Effector memory CD8-positive, alpha-beta T cell (primary cell): ENCODE measurements around the gene WDR35.

Experiments
- ATAC-seq: fragments of 150-1000 bp; cut with Tn5 transposase; replicated peaks from 2 replicates; pipeline ENCODE4 v1.10.0; 2021; ENCODE audit warnings: mild to moderate bottlenecking, moderate library complexity
- DNase-seq, 3 experiments: peaks; one replicate each; pipeline ENCODE4 v3.0.0; 2021
- H3K27ac Mint-ChIP-seq, 2 donors: one replicate each; pipeline ENCODE4 v1.8.0; 2022; ENCODE audit warnings: mild to moderate bottlenecking in 2 of 2, mixed read lengths in 2 of 2, moderate library complexity in 2 of 2
- H3K27me3 Mint-ChIP-seq, 2 donors: one replicate each; pipeline ENCODE4 v1.8.0; 2022; ENCODE audit warnings: mixed read lengths in 2 of 2
- H3K36me3 Mint-ChIP-seq: one replicate; pipeline ENCODE4 v1.8.0; 2022; ENCODE audit warnings: mild to moderate bottlenecking, moderate library complexity, mixed read lengths; ENCODE audit not compliant: insufficient read depth
- H3K4me1 Mint-ChIP-seq, 2 donors: one replicate each; pipeline ENCODE4 v1.8.0; 2022; ENCODE audit warnings: low read depth in 2 of 2, mixed read lengths in 2 of 2
- H3K4me3 Mint-ChIP-seq, 2 donors: one replicate each; pipeline ENCODE4 v1.8.0; 2022; ENCODE audit warnings: mild to moderate bottlenecking in 2 of 2, mixed read lengths in 2 of 2, moderate library complexity in 2 of 2
- H3K9me3 Mint-ChIP-seq, 2 donors: one replicate each; pipeline ENCODE4 v1.8.0; 2022; ENCODE audit warnings: mixed read lengths in 2 of 2

Gene WDR35

GRCh38 chr2:19876751-19877150 is 113.2 kb downstream of the WDR35 start:
- Mint-ChIP-seq H3K27ac (no peak overlapping the region), H3K27me3 (no peaks in the 10 kb centered on the region), H3K9me3 (no peaks in the 10 kb centered on the region), H3K36me3 (no peaks in the 10 kb centered on the region), H3K4me1 (peaks cover 4 to 6% of the 10 kb centered on the region in 2 donors), H3K4me3 (no peak overlapping the region)
- DNase-seq (no peak), ATAC-seq (no peak)

GRCh38 chr2:19875280-19875679 is 114.6 kb downstream of the WDR35 start:
- Mint-ChIP-seq H3K27me3 (no peaks in the 10 kb centered on the region), H3K4me3 (no peak overlapping the region), H3K36me3 (no peaks in the 10 kb centered on the region), H3K27ac (no peak overlapping the region), H3K4me1 (peaks cover 4 to 6% of the 10 kb centered on the region in 2 donors), H3K9me3 (no peaks in the 10 kb centered on the region)
- ATAC-seq: no peak
- DNase-seq: no peak

- H3K9me3 Mint-ChIP-seq: no peaks in the 10 kb centered on the region
- no peak overlapping the region for H3K4me3 Mint-ChIP-seq
- no peaks in the 10 kb centered on the region for H3K27me3 Mint-ChIP-seq
- ATAC-seq: no peak
- no peak overlapping the region for H3K27ac Mint-ChIP-seq
- H3K4me1 Mint-ChIP-seq: peaks cover 6 to 10% of the 10 kb centered on the region in 2 donors
- DNase-seq: no peak
- H3K36me3 Mint-ChIP-seq: no peaks in the 10 kb centered on the region
These were observed 115.2 kb downstream of the WDR35 start for GRCh38 chr2:19874726-19875125.

GRCh38 chr2:19873014-19873413 is 116.9 kb downstream of the WDR35 start:
- Mint-ChIP-seq H3K27me3 (no peaks in the 10 kb centered on the region), H3K9me3 (no peaks in the 10 kb centered on the region), H3K4me3 (no peak overlapping the region), H3K36me3 (peaks cover 8% of the 10 kb centered on the region), H3K4me1 (peaks cover 19 to 21% of the 10 kb centered on the region in 2 donors), H3K27ac (no peak overlapping the region)
- DNase-seq (no peak), ATAC-seq (no peak)

- H3K27ac Mint-ChIP-seq: no peak overlapping the region
- no peaks in the 10 kb centered on the region for H3K9me3 Mint-ChIP-seq
- no peak overlapping the region for H3K4me3 Mint-ChIP-seq
- ATAC-seq: no peak
- H3K27me3 Mint-ChIP-seq: no peaks in the 10 kb centered on the region
- no peak for DNase-seq
- peaks cover 8% of the 10 kb centered on the region for H3K36me3 Mint-ChIP-seq
- peaks cover 21% of the 10 kb centered on the region in 2 donors for H3K4me1 Mint-ChIP-seq
These were observed 117.6 kb downstream of the WDR35 start for GRCh38 chr2:19872302-19872701.

- DNase-seq: no peak
- Mint-ChIP-seq H3K4me3 (no peak overlapping the region), H3K9me3 (no peaks in the 10 kb centered on the region), H3K4me1 (peaks cover 21% of the 10 kb centered on the region in 2 donors), H3K36me3 (peaks cover 8% of the 10 kb centered on the region), H3K27me3 (no peaks in the 10 kb centered on the region), H3K27ac (no peak overlapping the region)
- ATAC-seq: no peak
These were observed 118.1 kb downstream of the WDR35 start for GRCh38 chr2:19871836-19872235.

GRCh38 chr2:19870792-19871191 is 119.1 kb downstream of the WDR35 start:
- no peak overlapping the region for H3K4me3 Mint-ChIP-seq
- no peaks in the 10 kb centered on the region for H3K9me3 Mint-ChIP-seq
- no peak for DNase-seq
- H3K27me3 Mint-ChIP-seq: no peaks in the 10 kb centered on the region
- H3K27ac Mint-ChIP-seq: peak overlapping the region in 1 of 2 donors; percentile 98
- H3K4me1 Mint-ChIP-seq: peaks cover 21% of the 10 kb centered on the region in 2 donors
- no peak for ATAC-seq
- peaks cover 8% of the 10 kb centered on the region for H3K36me3 Mint-ChIP-seq

GRCh38 chr2:19868701-19869580 is 121.0 kb downstream of the WDR35 start:
- DNase-seq: peak; percentile 39 to 47 (median 41)
- Mint-ChIP-seq H3K9me3 (no peaks in the 10 kb centered on the region), H3K36me3 (peaks cover 8% of the 10 kb centered on the region), H3K27me3 (peaks cover 0 to 7% of the 10 kb centered on the region in 2 donors), H3K27ac (peak overlapping the region; percentile 98 to 99), H3K4me3 (peak overlapping the region; percentile 96 to 98), H3K4me1 (peaks cover 21% of the 10 kb centered on the region in 2 donors)
- ATAC-seq: peak; percentile 93

- ATAC-seq: no peak
- Mint-ChIP-seq H3K9me3 (no peaks in the 10 kb centered on the region), H3K36me3 (peaks cover 8% of the 10 kb centered on the region), H3K27ac (peak overlapping the region; percentile 98 to 99), H3K4me1 (peaks cover 21% of the 10 kb centered on the region in 2 donors), H3K4me3 (peak overlapping the region; percentile 96 to 98), H3K27me3 (peaks cover 0 to 7% of the 10 kb centered on the region in 2 donors)
- DNase-seq: no peak
These were observed 121.7 kb downstream of the WDR35 start for GRCh38 chr2:19868224-19868623.

GRCh38 chr2:19866771-19867170 is 123.1 kb downstream of the WDR35 start:
- no peak overlapping the region for H3K4me3 Mint-ChIP-seq
- peaks cover 18 to 19% of the 10 kb centered on the region in 2 donors for H3K4me1 Mint-ChIP-seq
- DNase-seq (no peak), ATAC-seq (no peak)
- no peaks in the 10 kb centered on the region for H3K9me3 Mint-ChIP-seq
- H3K27me3 Mint-ChIP-seq: peaks cover 5 to 7% of the 10 kb centered on the region in 2 donors
- H3K27ac Mint-ChIP-seq: no peak overlapping the region
- peaks cover 8% of the 10 kb centered on the region for H3K36me3 Mint-ChIP-seq

GRCh38 chr2:19865151-19865550 is 124.8 kb downstream of the WDR35 start:
- H3K4me3 Mint-ChIP-seq: no peak overlapping the region
- DNase-seq: no peak
- ATAC-seq: no peak

GRCh38 chr2:19864381-19864780 is 125.5 kb downstream of the WDR35 start:
- peaks cover 11 to 13% of the 10 kb centered on the region in 2 donors for H3K4me1 Mint-ChIP-seq
- no peak overlapping the region for H3K4me3 Mint-ChIP-seq
- peaks cover 7% of the 10 kb centered on the region for H3K36me3 Mint-ChIP-seq
- DNase-seq: no peak
- H3K27me3 Mint-ChIP-seq: peaks cover 5 to 16% of the 10 kb centered on the region in 2 donors
- no peaks in the 10 kb centered on the region for H3K9me3 Mint-ChIP-seq
- H3K27ac Mint-ChIP-seq: no peak overlapping the region
- no peak for ATAC-seq

More at GRCh38 chr2:19865151-19865550, 124.8 kb downstream of the WDR35 start:
- Mint-ChIP-seq H3K9me3 (no peaks in the 10 kb centered on the region), H3K27me3 (peaks cover 5 to 9% of the 10 kb centered on the region in 2 donors), H3K36me3 (peaks cover 8% of the 10 kb centered on the region), H3K4me1 (peaks cover 18 to 19% of the 10 kb centered on the region in 2 donors), H3K27ac (no peak overlapping the region)

GRCh38 chr2:19863303-19864041 is 126.4 kb downstream of the WDR35 start:
- Mint-ChIP-seq H3K27me3 (peaks cover 5 to 21% of the 10 kb centered on the region in 2 donors), H3K27ac (no peak overlapping the region), H3K4me3 (no peak overlapping the region), H3K4me1 (peaks cover 3 to 6% of the 10 kb centered on the region in 2 donors), H3K36me3 (no peaks in the 10 kb centered on the region), H3K9me3 (no peaks in the 10 kb centered on the region)
- ATAC-seq: peak; percentile 87
- peak; percentile 66 to 67 (median 67) for DNase-seq
